Measurements from ENCODE around the gene TRIM40. TPM values are rescaled to one million over a fixed set of nuclear protein-coding genes. Genes with fewer than 3 reads are reported as not detected.
"Not testable (repeated sequence)": the region's sequence is repeated elsewhere in the genome, so short reads cannot be mapped to it uniquely, and the experiment has no call there.

The TRIM40 gene
- total and polyA plus RNA-seq, 8 donors: 0.09 to 0.16 (median 0.14) TPM; not detected in 4

- ATAC-seq: no peak
- Histone ChIP-seq H3K27ac (no peak overlapping the region), H3K36me3 (no peaks in the 10 kb centered on the region), H3K27me3 (peaks cover 0 to 24% of the 10 kb centered on the region in 2 donors), H3K9me3 (no peaks in the 10 kb centered on the region), H3K4me3 (no peak overlapping the region), H3K4me1 (no peaks in the 10 kb centered on the region)
- no peak for DNase-seq
- no peak for TF ChIP-seq CTCF (IDR thresholded peaks at IDR 0.05)
- intact Hi-C loops (cut with DNase I): no loop called here
Measured at GRCh38 chr6:30164714-30165113, 28.8 kb downstream of the TRIM40 start.

- peaks cover 0 to 28% of the 10 kb centered on the region in 2 donors for H3K27me3 ChIP-seq
- H3K4me1 ChIP-seq; intact Hi-C loops (cut with DNase I); DNase-seq; ATAC-seq; H3K27ac ChIP-seq; H3K36me3 ChIP-seq; H3K9me3 ChIP-seq; H3K4me3 ChIP-seq: not testable (repeated sequence)
Measured at GRCh38 chr6:30165238-30165637, 29.3 kb downstream of the TRIM40 start.

- no peak for ATAC-seq
- Histone ChIP-seq H3K27me3 (peaks cover 18 to 46% of the 10 kb centered on the region in 2 donors), H3K4me3 (no peak overlapping the region), H3K27ac (no peak overlapping the region), H3K4me1 (peaks cover 6 to 7% of the 10 kb centered on the region in 2 donors), H3K9me3 (no peaks in the 10 kb centered on the region), H3K36me3 (no peaks in the 10 kb centered on the region)
- no peak for TF ChIP-seq CTCF (IDR thresholded peaks at IDR 0.05)
- no peak for DNase-seq
- intact Hi-C loops (cut with DNase I): no loop called here
Measured at GRCh38 chr6:30167101-30167500, 31.2 kb downstream of the TRIM40 start.

GRCh38 chr6:30168741-30169140 is 32.8 kb downstream of the TRIM40 start:
- Histone ChIP-seq H3K36me3 (no peaks in the 10 kb centered on the region), H3K27me3 (peaks cover 25 to 55% of the 10 kb centered on the region in 2 donors), H3K9me3 (no peaks in the 10 kb centered on the region), H3K4me1 (peaks cover 6 to 10% of the 10 kb centered on the region in 2 donors), H3K27ac (no peak overlapping the region), H3K4me3 (no peak overlapping the region)
- intact Hi-C loops (cut with DNase I): no loop called here
- DNase-seq: no peak
- no peak for ATAC-seq
- TF ChIP-seq CTCF (IDR thresholded peaks at IDR 0.05): no peak

- peak; percentile 71 to 82 for TF ChIP-seq CTCF (IDR thresholded peaks at IDR 0.05)
- H3K27me3 ChIP-seq: peaks cover 25 to 62% of the 10 kb centered on the region in 2 donors
- ATAC-seq (peak; percentile 91), DNase-seq (peak in 2 of 4 donors; percentile 12 to 43)
- intact Hi-C loops (cut with DNase I): no loop called here
- peaks cover 6 to 10% of the 10 kb centered on the region in 2 donors for H3K4me1 ChIP-seq
- no peaks in the 10 kb centered on the region for H3K9me3 ChIP-seq
- no peaks in the 10 kb centered on the region for H3K36me3 ChIP-seq
- no peak overlapping the region for H3K4me3 ChIP-seq
- no peak overlapping the region for H3K27ac ChIP-seq
Measured at GRCh38 chr6:30169658-30170614, 34.0 kb downstream of the TRIM40 start.
